ENCODE data around the gene ELK3. TPM values are rescaled to one million over a fixed set of nuclear protein-coding genes. Genes with fewer than 3 reads are reported as not detected.
A peak's percentile ranks its signal among the peaks of the same experiment; 100 is the strongest.

The ELK3 gene
- 12.0 TPM for total RNA-seq (ENCODE audit: insufficient read depth, low replicate concordance)

GRCh38 chr12:96193725-96194575 is at the start of gene ELK3:
Gene ELK3, plus strand, starts transcription at chr12:96194375.
- peak; percentile 76 for DNase-seq (ENCODE audit: low spot score)

- DNase-seq (ENCODE audit: low spot score): no peak
These were observed 47.4 kb upstream of the ELK3 start for GRCh38 chr12:96146747-96147146.

- DNase-seq (ENCODE audit: low spot score): no peak
These were observed 43.7 kb upstream of the ELK3 start for GRCh38 chr12:96150442-96150841.

GRCh38 chr12:96152164-96152563 is 42.0 kb upstream of the ELK3 start:
- no peak for DNase-seq (ENCODE audit: low spot score)

GRCh38 chr12:96153131-96153725 is 40.9 kb upstream of the ELK3 start:
- DNase-seq (ENCODE audit: low spot score): no peak

GRCh38 chr12:96155181-96155580 is 39.0 kb upstream of the ELK3 start:
- no peak for DNase-seq (ENCODE audit: low spot score)

- DNase-seq (ENCODE audit: low spot score): no peak
These were observed 38.4 kb upstream of the ELK3 start for GRCh38 chr12:96155781-96156180.

- DNase-seq (ENCODE audit: low spot score): no peak
These were observed 38.0 kb upstream of the ELK3 start for GRCh38 chr12:96156211-96156610.

- DNase-seq (ENCODE audit: low spot score): no peak
These were observed 36.7 kb upstream of the ELK3 start for GRCh38 chr12:96157427-96157826.

GRCh38 chr12:96164951-96165811 is 29.0 kb upstream of the ELK3 start:
- DNase-seq (ENCODE audit: low spot score): peak; percentile 22

GRCh38 chr12:96166765-96167164 is 27.4 kb upstream of the ELK3 start:
- no peak for DNase-seq (ENCODE audit: low spot score)

GRCh38 chr12:96167492-96167891 is 26.7 kb upstream of the ELK3 start:
- DNase-seq (ENCODE audit: low spot score): no peak

- DNase-seq (ENCODE audit: low spot score): peak; percentile 12
These were observed 23.8 kb upstream of the ELK3 start for GRCh38 chr12:96170328-96170727.

- DNase-seq (ENCODE audit: low spot score): no peak
These were observed 23.4 kb upstream of the ELK3 start for GRCh38 chr12:96170762-96171161.

GRCh38 chr12:96171905-96172304 is 22.3 kb upstream of the ELK3 start:
- DNase-seq (ENCODE audit: low spot score): no peak

- DNase-seq (ENCODE audit: low spot score): no peak
These were observed 21.2 kb upstream of the ELK3 start for GRCh38 chr12:96172981-96173380.

- DNase-seq (ENCODE audit: low spot score): no peak
These were observed 17.6 kb upstream of the ELK3 start for GRCh38 chr12:96176575-96176974.

- DNase-seq (ENCODE audit: low spot score): no peak
These were observed 17.2 kb upstream of the ELK3 start for GRCh38 chr12:96177013-96177412.

GRCh38 chr12:96183734-96184370 is 10.3 kb upstream of the ELK3 start:
- DNase-seq (ENCODE audit: low spot score): no peak

GRCh38 chr12:96185914-96186313 is 8.3 kb upstream of the ELK3 start:
- no peak for DNase-seq (ENCODE audit: low spot score)

GRCh38 chr12:96186607-96187301 is 7.4 kb upstream of the ELK3 start:
- DNase-seq (ENCODE audit: low spot score): no peak
